Prostate gland (tissue), 2 donors: ENCODE measurements around the gene TNNI3. TPM values are rescaled to one million over a fixed set of nuclear protein-coding genes. Genes with fewer than 3 reads are reported as not detected.
"Not testable (repeated sequence)": the region's sequence is repeated elsewhere in the genome, so short reads cannot be mapped to it uniquely, and the experiment has no call there.

Experiments
- DNase-seq: peaks from one replicate; pipeline ENCODE4 v3.0.0-alpha.2; 2019; ENCODE audit warnings: low spot score
- H3K27ac ChIP-seq, 2 donors: fragments of 200-600 bp; sonication (generic); 2 replicates each; pipeline ENCODE4 v1.5.1; 2017 to 2019
- H3K27me3 ChIP-seq: fragments of 200-600 bp; sonication (generic); replicated peaks from 2 replicates; pipeline ENCODE4 v1.5.1; 2019; ENCODE audit not compliant: insufficient read depth
- H3K36me3 ChIP-seq, 2 donors: fragments of 200-600 bp; sonication (generic); 1 replicate in 1 of 2; 2 replicates in 1 of 2; pipeline versions ENCODE4 v1.5.1 to v1.8.1; 2017 to 2019
- H3K4me1 ChIP-seq: fragments of 200-600 bp; sonication (generic); replicated peaks from 2 replicates; pipeline ENCODE4 v1.5.1; 2019
- H3K4me3 ChIP-seq, 2 donors: fragments of 200-600 bp; sonication (generic); 2 replicates each; pipeline ENCODE4 v1.5.1; 2017 to 2019
- H3K9me3 ChIP-seq: fragments of 200-600 bp; sonication (generic); 2 replicates; pipeline ENCODE4 v1.5.1; 2017
- POLR2A ChIP-seq: fragments of 450-650 bp; IDR thresholded peaks from one replicate; pipeline ENCODE4 v1.6.1; 2016; ENCODE audit warnings: antibody characterized with exemption, mild to moderate bottlenecking
- POLR2AphosphoS5 ChIP-seq: sonication (generic); formaldehyde crosslinking; IDR thresholded peaks from one replicate; pipeline ENCODE4 v1.6.1; 2017; ENCODE audit warnings: antibody characterized with exemption
- WGBS: methylation state at CpG from one replicate; pipeline ENCODE4 v1.1.5; 2018; 5-methylcytosine and 5-hydroxymethylcytosine counted together
- intact Hi-C: fragments of 100-400 bp; cut with DNase I; formaldehyde crosslinking; loops from one replicate; pipeline ENCODE4 v1.14.2; 2022
- total RNA-seq, 2 donors: library from RNA; depleted of rRNA; stranded (reverse); fragments of >200 nt; gene quantifications; one replicate each; pipeline ENCODE4 v1.1.0, GENCODE V29; 2016
- TF ChIP-seq, protein P1 (sequence below), 4 experiments: fragments of 200-600 bp in 2 of 4; fragments of 450-650 bp in 2 of 4; sonication (generic) in 2 of 4; IDR thresholded peaks; 1 replicate in 3 of 4; 2 replicates in 1 of 4; pipeline ENCODE4 v1.5.1; 2016 to 2019; ENCODE audit warnings: antibody characterized with exemption in 4 of 4, mild to moderate bottlenecking in 2 of 4, moderate library complexity in 2 of 4

The TNNI3 gene
- 10 to 100 TPM in 1 of 2 donors, not detected in 1; 12.4 TPM for total RNA-seq

DNA sequence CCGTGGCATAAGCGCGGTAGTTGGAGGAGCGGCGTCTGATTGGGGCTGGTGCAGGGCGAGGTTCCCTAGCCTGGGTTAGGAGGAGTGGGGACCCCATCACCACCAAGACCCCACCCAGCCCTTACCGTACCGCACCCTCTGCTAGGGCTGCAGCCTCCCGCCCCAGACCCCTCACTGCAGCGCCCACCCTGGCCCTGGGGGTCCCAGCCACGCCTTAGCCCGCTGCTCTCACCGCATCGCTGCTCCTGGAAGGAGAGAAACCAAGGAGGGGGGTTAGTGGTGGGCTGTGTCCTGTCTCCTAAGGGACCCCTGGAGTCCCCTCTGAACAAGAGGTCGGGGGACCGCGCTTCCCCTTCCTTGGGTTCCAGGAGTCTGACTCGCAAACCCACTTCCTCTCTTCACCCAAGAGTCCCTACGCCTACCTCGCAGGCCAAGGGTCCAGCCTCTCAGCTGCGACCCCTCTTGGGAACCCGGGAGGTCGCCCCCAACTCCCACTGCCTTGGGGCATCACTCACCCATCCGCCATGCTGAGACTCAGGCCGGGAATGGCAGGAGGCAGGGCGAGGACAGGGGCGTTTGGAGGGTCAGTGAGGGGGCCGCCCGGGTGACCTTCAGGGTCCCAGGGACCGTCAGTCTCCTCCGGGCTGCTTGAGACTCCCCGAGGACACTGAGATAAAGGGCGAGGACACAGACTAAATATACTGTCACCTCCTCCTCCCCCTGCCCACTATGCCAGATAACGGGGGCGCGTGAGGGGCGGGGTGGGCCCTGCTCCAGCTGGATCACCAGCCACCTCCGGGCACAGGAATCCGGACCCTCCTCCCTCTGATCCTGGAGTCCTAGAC, at the start of gene TNNI3:
TNNI3 (minus strand) TSS at position 669 of the 845 bp plus-strand sequence; CDS start at position 526, 143 bp downstream.
- intact Hi-C loops: no loop called here
- 32% methylated on average over 39 of the region's 39 CpGs for WGBS
- H3K4me1 ChIP-seq: no peaks in the 10 kb centered on the region
- TF ChIP-seq POLR2AphosphoS5 (no peak), POLR2A (no peak)
- TF ChIP-seq, protein P1, sequence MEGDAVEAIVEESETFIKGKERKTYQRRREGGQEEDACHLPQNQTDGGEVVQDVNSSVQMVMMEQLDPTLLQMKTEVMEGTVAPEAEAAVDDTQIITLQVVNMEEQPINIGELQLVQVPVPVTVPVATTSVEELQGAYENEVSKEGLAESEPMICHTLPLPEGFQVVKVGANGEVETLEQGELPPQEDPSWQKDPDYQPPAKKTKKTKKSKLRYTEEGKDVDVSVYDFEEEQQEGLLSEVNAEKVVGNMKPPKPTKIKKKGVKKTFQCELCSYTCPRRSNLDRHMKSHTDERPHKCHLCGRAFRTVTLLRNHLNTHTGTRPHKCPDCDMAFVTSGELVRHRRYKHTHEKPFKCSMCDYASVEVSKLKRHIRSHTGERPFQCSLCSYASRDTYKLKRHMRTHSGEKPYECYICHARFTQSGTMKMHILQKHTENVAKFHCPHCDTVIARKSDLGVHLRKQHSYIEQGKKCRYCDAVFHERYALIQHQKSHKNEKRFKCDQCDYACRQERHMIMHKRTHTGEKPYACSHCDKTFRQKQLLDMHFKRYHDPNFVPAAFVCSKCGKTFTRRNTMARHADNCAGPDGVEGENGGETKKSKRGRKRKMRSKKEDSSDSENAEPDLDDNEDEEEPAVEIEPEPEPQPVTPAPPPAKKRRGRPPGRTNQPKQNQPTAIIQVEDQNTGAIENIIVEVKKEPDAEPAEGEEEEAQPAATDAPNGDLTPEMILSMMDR (IDR thresholded peaks at IDR 0.05): no peak
- no peak within 1 kb of the TSS for H3K4me3 ChIP-seq
- DNase-seq: no peak
- H3K27ac ChIP-seq: no peak within 1 kb of the TSS
- peaks cover 34% of the 10 kb centered on the region for H3K27me3 ChIP-seq
- H3K36me3 ChIP-seq: no peaks in the 10 kb centered on the region
- no peaks in the 10 kb centered on the region for H3K9me3 ChIP-seq

DNA sequence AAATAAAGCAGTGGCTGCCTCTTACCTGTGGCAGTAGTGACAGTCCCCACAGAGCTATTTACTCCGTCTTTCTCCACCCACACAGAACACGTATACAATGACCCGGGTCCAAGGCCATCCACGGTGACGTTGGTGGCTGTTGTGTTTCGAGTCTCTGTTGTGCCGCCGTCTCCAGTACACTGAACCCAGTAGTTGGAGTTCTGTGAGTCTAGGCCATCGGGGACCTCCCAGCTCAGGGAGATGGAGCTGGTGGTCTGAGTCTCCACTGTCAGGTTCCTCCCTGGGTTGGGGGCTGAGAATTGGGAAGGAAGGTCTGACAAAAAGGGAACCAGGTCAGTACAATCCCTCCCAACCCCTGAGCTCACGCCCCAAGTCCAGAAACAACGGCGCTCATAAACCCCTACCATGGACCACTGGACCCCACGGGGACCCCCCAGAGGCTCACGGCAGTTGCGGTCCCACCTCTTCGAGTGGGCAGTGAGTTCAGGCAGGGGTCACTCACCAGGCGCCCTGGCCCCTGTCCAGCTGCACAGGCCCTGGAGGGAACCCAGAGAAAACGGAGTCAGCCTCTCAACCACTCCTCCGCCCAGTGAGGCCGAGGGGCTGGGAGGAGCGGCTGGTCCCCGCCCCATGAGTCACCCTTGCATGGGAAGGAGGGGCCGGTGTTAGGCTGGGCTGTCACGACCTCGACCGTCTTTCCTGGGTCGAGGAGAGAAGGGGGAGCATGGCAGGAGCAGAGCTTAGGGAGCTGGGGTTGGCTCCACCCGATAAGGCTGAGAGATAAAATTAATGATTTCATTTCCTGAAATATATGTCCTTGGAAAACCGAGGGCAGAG, 49.4 kb upstream of the TNNI3 start:
- WGBS: 33% methylated on average over 28 of the region's 29 CpGs
- H3K36me3 ChIP-seq: no peaks in the 10 kb centered on the region
- H3K27ac ChIP-seq: no peak overlapping the region
- DNase-seq: no peak
- H3K9me3 ChIP-seq: no peaks in the 10 kb centered on the region
- no peaks in the 10 kb centered on the region for H3K4me1 ChIP-seq
- no peak overlapping the region for H3K4me3 ChIP-seq
- intact Hi-C loops: no loop called here
- peak; percentile 66 for TF ChIP-seq POLR2A
- TF ChIP-seq, protein P1 (IDR thresholded peaks at IDR 0.05): no peak
- no peaks in the 10 kb centered on the region for H3K27me3 ChIP-seq

DNA sequence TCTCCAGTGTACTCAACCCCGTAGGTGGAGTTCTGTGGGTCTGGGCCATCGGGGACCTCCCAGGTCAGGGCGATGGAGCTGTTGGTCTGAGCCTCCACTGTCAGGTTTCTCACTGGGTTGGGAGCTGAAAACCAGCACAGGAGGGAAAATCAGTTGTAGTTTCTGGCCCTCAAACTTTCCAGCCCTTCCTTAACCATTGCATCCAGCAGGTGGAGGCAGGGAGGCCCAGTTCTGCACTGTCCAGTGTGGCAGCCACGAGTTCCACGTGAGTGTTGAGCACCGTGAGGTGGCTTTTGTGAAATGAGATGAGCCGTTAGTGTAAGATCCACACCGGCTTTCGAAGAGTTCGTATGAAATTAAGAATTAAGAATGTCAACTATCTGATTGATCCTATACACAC, 44.7 kb upstream of the TNNI3 start:
- DNase-seq, H3K36me3 ChIP-seq, H3K4me1 ChIP-seq, H3K27me3 ChIP-seq, intact Hi-C loops, H3K27ac ChIP-seq, H3K9me3 ChIP-seq, H3K4me3 ChIP-seq: not testable (repeated sequence)
- 68% methylated on average over 10 of the region's 10 CpGs for WGBS

DNA sequence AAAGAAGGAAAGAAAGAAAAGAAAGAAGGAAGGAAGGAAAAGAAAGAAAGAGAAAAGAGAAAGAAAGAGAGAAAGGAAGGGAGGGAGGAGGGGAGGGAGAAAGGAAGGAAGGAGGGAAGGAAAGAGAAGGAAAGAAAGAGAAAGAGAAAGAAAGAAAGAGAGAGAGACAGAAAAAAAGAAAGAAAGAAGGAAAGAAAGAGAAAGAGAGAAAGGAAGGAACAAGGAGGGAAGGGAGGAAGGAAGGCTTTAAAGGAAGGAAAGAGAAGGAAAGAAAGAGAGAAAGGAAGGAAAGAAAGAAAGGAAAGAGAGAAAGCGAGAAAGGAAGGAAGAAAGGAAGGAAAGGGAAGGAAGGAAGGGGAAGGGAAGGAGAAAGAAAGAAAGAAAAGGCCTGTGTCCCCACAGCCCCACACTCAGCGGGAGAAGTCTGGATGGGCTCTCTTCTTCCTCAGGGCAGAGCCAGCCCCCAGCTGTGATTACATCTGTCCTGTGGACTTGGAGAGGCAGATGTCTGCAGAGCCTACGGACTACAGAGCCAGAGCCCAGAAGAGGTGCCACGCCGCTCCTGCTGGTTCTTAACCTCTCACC, 42.2 kb upstream of the TNNI3 start:
- Histone ChIP-seq H3K9me3 (no peaks in the 10 kb centered on the region), H3K36me3 (no peaks in the 10 kb centered on the region), H3K4me1 (no peaks in the 10 kb centered on the region), H3K4me3 (no peak overlapping the region), H3K27ac (no peak overlapping the region), H3K27me3 (no peaks in the 10 kb centered on the region)
- no peak for DNase-seq
- intact Hi-C loops: no loop called here
- TF ChIP-seq, protein P1 (IDR thresholded peaks at IDR 0.05): no peak
- no peak for TF ChIP-seq POLR2A
- TF ChIP-seq POLR2AphosphoS5: no peak
- 68% methylated on average over 5 of the region's 5 CpGs for WGBS

DNA sequence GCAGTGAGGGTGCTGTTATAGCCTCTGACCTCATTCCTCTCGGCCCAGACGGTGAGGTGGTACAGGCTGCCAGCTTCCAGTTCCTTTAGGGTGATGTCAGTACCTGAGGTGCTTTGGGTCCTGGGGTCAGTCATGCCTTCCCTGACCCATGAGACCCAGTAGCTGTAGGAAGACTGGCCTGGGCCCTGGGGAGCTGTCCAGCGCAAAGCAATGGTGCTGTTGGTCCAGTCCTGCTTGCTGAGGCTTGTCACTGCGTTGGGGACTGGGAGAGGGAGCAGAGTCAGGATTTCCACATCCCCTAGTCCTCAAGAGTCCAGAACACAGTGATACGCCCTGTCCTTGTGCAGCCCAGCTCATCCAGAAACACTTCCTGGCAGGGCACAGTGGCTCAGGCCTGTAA, 41.1 kb upstream of the TNNI3 start:
- Histone ChIP-seq H3K27ac (no peak overlapping the region), H3K4me3 (no peak overlapping the region), H3K4me1 (no peaks in the 10 kb centered on the region), H3K36me3 (no peaks in the 10 kb centered on the region), H3K27me3 (no peaks in the 10 kb centered on the region), H3K9me3 (no peaks in the 10 kb centered on the region)
- TF ChIP-seq POLR2A (no peak), POLR2AphosphoS5 (no peak)
- TF ChIP-seq, protein P1 (IDR thresholded peaks at IDR 0.05): no peak
- 43% methylated on average over 5 of the region's 5 CpGs for WGBS
- no peak for DNase-seq
- intact Hi-C loops: no loop called here
